Neuron (in vitro differentiated cells): Measurements from ENCODE around the gene CPEB4.

Experiments
- H2AFZ ChIP-seq: one replicate; pipeline ENCODE4 v1.6.1; 2013; ENCODE audit warnings: low read depth, mild to moderate bottlenecking, inconsistent platforms, low read length, moderate library complexity
- H3K27me3 ChIP-seq: one replicate; pipeline ENCODE4 v1.6.1; 2013; ENCODE audit warnings: low read length; ENCODE audit not compliant: insufficient read depth
- H3K36me3 ChIP-seq: one replicate; pipeline ENCODE4 v1.6.1; 2013; ENCODE audit warnings: low read length; ENCODE audit not compliant: insufficient read depth
- H3K4me1 ChIP-seq: one replicate; pipeline ENCODE4 v1.6.1; 2013; ENCODE audit warnings: low read length; ENCODE audit not compliant: insufficient read depth
- H3K4me3 ChIP-seq: 2 replicates; pipeline ENCODE4 v1.5.1; 2013; ENCODE audit warnings: mild to moderate bottlenecking, low read length, moderate library complexity
- H3K9me3 ChIP-seq: one replicate; pipeline ENCODE4 v1.6.1; 2013; ENCODE audit warnings: low read length

CPEB4 gene

GRCh38 chr5:173940269-173940668 is 52.1 kb downstream of the CPEB4 start:
- no peaks in the 10 kb centered on the region for H3K9me3 ChIP-seq
- H3K4me3 ChIP-seq = no peak overlapping the region
- H3K4me1 ChIP-seq = no peaks in the 10 kb centered on the region
- H3K36me3 ChIP-seq = peaks cover 6% of the 10 kb centered on the region
- no peak overlapping the region for H2AFZ ChIP-seq
- no peaks in the 10 kb centered on the region for H3K27me3 ChIP-seq

- Histone ChIP-seq H3K9me3 (no peaks in the 10 kb centered on the region), H2AFZ (no peak overlapping the region), H3K36me3 (peaks cover 10% of the 10 kb centered on the region), H3K4me1 (no peaks in the 10 kb centered on the region), H3K27me3 (no peaks in the 10 kb centered on the region), H3K4me3 (no peak overlapping the region)
Measured at GRCh38 chr5:173941102-173941501, 53.0 kb downstream of the CPEB4 start.

- Histone ChIP-seq H3K36me3 (peaks cover 16% of the 10 kb centered on the region), H3K4me3 (no peak overlapping the region), H3K27me3 (no peaks in the 10 kb centered on the region)
Measured at GRCh38 chr5:173941758-173942401, 53.7 kb downstream of the CPEB4 start.

GRCh38 chr5:173944511-173944910 is 56.4 kb downstream of the CPEB4 start:
- Histone ChIP-seq H3K4me1 (no peaks in the 10 kb centered on the region), H2AFZ (no peak overlapping the region), H3K27me3 (no peaks in the 10 kb centered on the region), H3K36me3 (peaks cover 16% of the 10 kb centered on the region), H3K9me3 (no peaks in the 10 kb centered on the region), H3K4me3 (no peak overlapping the region)

More at GRCh38 chr5:173941758-173942401, 53.7 kb downstream of the CPEB4 start:
- H3K9me3 ChIP-seq = no peaks in the 10 kb centered on the region
- H3K4me1 ChIP-seq = no peaks in the 10 kb centered on the region
- H2AFZ ChIP-seq = no peak overlapping the region

GRCh38 chr5:173945160-173945559 is 57.0 kb downstream of the CPEB4 start:
- no peaks in the 10 kb centered on the region for H3K9me3 ChIP-seq
- no peak overlapping the region for H3K4me3 ChIP-seq
- peaks cover 16% of the 10 kb centered on the region for H3K36me3 ChIP-seq
- no peak overlapping the region for H2AFZ ChIP-seq
- H3K27me3 ChIP-seq = no peaks in the 10 kb centered on the region
- no peaks in the 10 kb centered on the region for H3K4me1 ChIP-seq

- peaks cover 24% of the 10 kb centered on the region for H3K36me3 ChIP-seq
- H3K4me1 ChIP-seq = no peaks in the 10 kb centered on the region
- H3K9me3 ChIP-seq = no peaks in the 10 kb centered on the region
- H3K4me3 ChIP-seq = no peak overlapping the region
- H2AFZ ChIP-seq = no peak overlapping the region
- no peaks in the 10 kb centered on the region for H3K27me3 ChIP-seq
Measured at GRCh38 chr5:173946323-173946722, 58.2 kb downstream of the CPEB4 start.

- no peak overlapping the region for H2AFZ ChIP-seq
- H3K4me1 ChIP-seq = no peaks in the 10 kb centered on the region
- H3K4me3 ChIP-seq = no peak overlapping the region
- peaks cover 44% of the 10 kb centered on the region for H3K36me3 ChIP-seq
- no peaks in the 10 kb centered on the region for H3K27me3 ChIP-seq
- no peaks in the 10 kb centered on the region for H3K9me3 ChIP-seq
Measured at GRCh38 chr5:173950829-173951228, 62.7 kb downstream of the CPEB4 start.

- no peaks in the 10 kb centered on the region for H3K27me3 ChIP-seq
- H3K4me1 ChIP-seq = no peaks in the 10 kb centered on the region
- peaks cover 41% of the 10 kb centered on the region for H3K36me3 ChIP-seq
- H3K9me3 ChIP-seq = no peaks in the 10 kb centered on the region
- no peak overlapping the region for H3K4me3 ChIP-seq
- no peak overlapping the region for H2AFZ ChIP-seq
Measured at GRCh38 chr5:173953528-173954090, 65.5 kb downstream of the CPEB4 start.

GRCh38 chr5:173954671-173955521 is 66.7 kb downstream of the CPEB4 start:
- H3K4me3 ChIP-seq = no peak overlapping the region
- no peaks in the 10 kb centered on the region for H3K27me3 ChIP-seq
- no peaks in the 10 kb centered on the region for H3K4me1 ChIP-seq
- no peaks in the 10 kb centered on the region for H3K9me3 ChIP-seq
- peaks cover 41% of the 10 kb centered on the region for H3K36me3 ChIP-seq
- H2AFZ ChIP-seq = no peak overlapping the region

- Histone ChIP-seq H3K4me1 (peaks cover 16% of the 10 kb centered on the region), H3K27me3 (no peaks in the 10 kb centered on the region), H3K9me3 (no peaks in the 10 kb centered on the region), H2AFZ (no peak overlapping the region), H3K36me3 (peaks cover 3% of the 10 kb centered on the region), H3K4me3 (no peak overlapping the region)
Measured at GRCh38 chr5:173960986-173961385, 72.8 kb downstream of the CPEB4 start.

GRCh38 chr5:173961418-173961817 is 73.3 kb downstream of the CPEB4 start:
- peaks cover 16% of the 10 kb centered on the region for H3K4me1 ChIP-seq
- H3K27me3 ChIP-seq = no peaks in the 10 kb centered on the region
- H3K36me3 ChIP-seq = peaks cover 3% of the 10 kb centered on the region
- no peak overlapping the region for H2AFZ ChIP-seq
- no peaks in the 10 kb centered on the region for H3K9me3 ChIP-seq
- no peak overlapping the region for H3K4me3 ChIP-seq

GRCh38 chr5:173962436-173962972 is 74.4 kb downstream of the CPEB4 start:
- Histone ChIP-seq H3K4me1 (peaks cover 18% of the 10 kb centered on the region), H3K9me3 (no peaks in the 10 kb centered on the region), H3K4me3 (no peak overlapping the region), H3K36me3 (peaks cover 3% of the 10 kb centered on the region), H2AFZ (no peak overlapping the region), H3K27me3 (no peaks in the 10 kb centered on the region)

- peak overlapping the region; percentile 10 for H3K4me3 ChIP-seq
Measured at GRCh38 chr5:173963182-173963838, 75.2 kb downstream of the CPEB4 start.

More at GRCh38 chr5:173963182-173963838, 75.2 kb downstream of the CPEB4 start:
- no peaks in the 10 kb centered on the region for H3K27me3 ChIP-seq
- peak overlapping the region; percentile 28 for H2AFZ ChIP-seq
- peaks cover 26% of the 10 kb centered on the region for H3K4me1 ChIP-seq
- H3K9me3 ChIP-seq = no peaks in the 10 kb centered on the region
- H3K36me3 ChIP-seq = no peaks in the 10 kb centered on the region
